DOHH2 (cell line): ENCODE measurements around the gene CBX4.

Source experiments
- CTCF ChIP-seq: fragments of 200-600 bp; sonication (generic); IDR thresholded peaks from one replicate; pipeline ENCODE4 v1.5.1; 2014; ENCODE audit warnings: antibody characterized with exemption, mild to moderate bottlenecking, low read depth, low read length; ENCODE audit not compliant: poor library complexity, severe bottlenecking
- EZH2phosphoT487 ChIP-seq: fragments of 200-600 bp; sonication (generic); IDR thresholded peaks from 2 replicates; pipeline ENCODE4 v1.6.1; 2017; ENCODE audit warnings: borderline replicate concordance, mild to moderate bottlenecking, antibody characterized with exemption, low read length, moderate library complexity, mixed read lengths

- TF ChIP-seq CTCF (no peak), EZH2phosphoT487 (no peak)
These were observed 39.5 kb downstream of the CBX4 start for GRCh38 chr17:79799538-79800324.
